IPS-18c (cell line): ENCODE results near the gene STRN4.
"Not testable (repeated sequence)": the region's sequence is repeated elsewhere in the genome, so short reads cannot be mapped to it uniquely, and the experiment has no call there.

Experiments used
- H3K4me3 ChIP-seq: 2 replicates; pipeline ENCODE4 v1.7.0; 2013; ENCODE audit warnings: low read depth, mild to moderate bottlenecking, low read length, moderate library complexity; ENCODE audit not compliant: insufficient read depth
- H3K9me3 ChIP-seq: one replicate; pipeline ENCODE4 v1.6.1; 2013; ENCODE audit warnings: mild to moderate bottlenecking, low read length, moderate library complexity; ENCODE audit not compliant: control insufficient read depth, insufficient read depth

Gene STRN4

DNA sequence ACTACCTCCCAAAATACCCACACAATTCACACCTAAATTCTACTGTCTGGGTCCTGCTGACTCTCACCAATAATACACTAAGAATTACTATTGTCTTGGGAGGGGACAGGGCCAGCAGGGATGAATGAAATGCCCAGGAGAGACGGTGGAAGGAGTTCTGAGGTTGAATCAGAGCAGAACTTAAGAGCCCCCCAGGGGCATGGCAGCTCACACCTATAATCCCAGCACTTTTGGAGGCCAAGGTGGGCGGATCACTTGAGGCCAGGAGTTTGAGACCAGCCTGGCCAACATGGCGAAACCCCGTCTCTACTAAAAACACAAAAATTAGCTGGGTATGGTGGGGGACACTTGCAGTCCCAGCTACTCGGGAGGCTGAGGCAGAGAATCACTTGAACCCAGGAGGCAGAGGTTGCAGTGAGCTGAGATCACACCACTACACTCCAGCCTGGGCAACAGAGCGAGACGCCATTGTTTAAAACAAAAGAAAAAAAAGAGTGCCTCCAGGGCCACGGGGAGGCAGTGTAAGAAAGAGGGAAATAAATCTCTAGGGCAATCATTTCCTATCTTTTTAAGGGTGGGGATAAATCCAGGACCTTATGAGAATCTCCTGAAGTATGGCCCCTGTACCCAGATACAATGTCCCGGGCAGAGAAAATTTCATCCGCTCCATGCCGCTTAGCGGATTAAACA lies 31.9 kb upstream of the STRN4 start:
- H3K9me3 ChIP-seq, H3K4me3 ChIP-seq: not testable (repeated sequence)

GRCh38 chr19:46776927-46777911 lies 31.0 kb upstream of the STRN4 start:
- no peak overlapping the region for H3K4me3 ChIP-seq
- H3K9me3 ChIP-seq: peaks cover 2% of the 10 kb centered on the region

GRCh38 chr19:46775642-46776258 lies 29.5 kb upstream of the STRN4 start:
- Histone ChIP-seq H3K9me3 (peaks cover 2% of the 10 kb centered on the region), H3K4me3 (no peak overlapping the region)

DNA sequence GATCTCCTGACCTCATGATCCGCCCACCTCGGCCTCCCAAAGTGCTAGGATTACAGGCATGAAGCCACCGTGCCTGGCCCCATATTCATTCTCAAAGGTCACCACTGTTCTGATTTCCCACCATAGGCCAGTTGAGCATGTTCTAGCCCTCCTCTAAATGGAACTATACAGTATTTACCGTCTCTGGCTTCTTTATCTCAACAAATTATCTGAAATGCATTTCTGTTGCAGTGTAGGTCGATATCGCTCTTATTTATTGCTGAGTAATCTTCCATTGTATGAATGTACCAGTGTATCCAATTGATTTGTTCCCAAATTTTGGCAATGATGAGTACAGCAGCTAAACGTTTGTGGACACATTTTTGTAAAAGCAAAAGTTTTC lies 26.8 kb upstream of the STRN4 start:
- no peak overlapping the region for H3K4me3 ChIP-seq

GRCh38 chr19:46772170-46773017 lies 26.1 kb upstream of the STRN4 start:
- H3K4me3 ChIP-seq: no peak overlapping the region
- H3K9me3 ChIP-seq: no peaks in the 10 kb centered on the region

More for the DNA sequence above, 26.8 kb upstream of the STRN4 start:
- no peaks in the 10 kb centered on the region for H3K9me3 ChIP-seq

GRCh38 chr19:46768746-46769145 lies 22.5 kb upstream of the STRN4 start:
- H3K4me3 ChIP-seq, H3K9me3 ChIP-seq: not testable (repeated sequence)

- no peaks in the 10 kb centered on the region for H3K9me3 ChIP-seq
- H3K4me3 ChIP-seq: no peak overlapping the region
Observed at GRCh38 chr19:46766569-46767317, 20.5 kb upstream of the STRN4 start.

DNA sequence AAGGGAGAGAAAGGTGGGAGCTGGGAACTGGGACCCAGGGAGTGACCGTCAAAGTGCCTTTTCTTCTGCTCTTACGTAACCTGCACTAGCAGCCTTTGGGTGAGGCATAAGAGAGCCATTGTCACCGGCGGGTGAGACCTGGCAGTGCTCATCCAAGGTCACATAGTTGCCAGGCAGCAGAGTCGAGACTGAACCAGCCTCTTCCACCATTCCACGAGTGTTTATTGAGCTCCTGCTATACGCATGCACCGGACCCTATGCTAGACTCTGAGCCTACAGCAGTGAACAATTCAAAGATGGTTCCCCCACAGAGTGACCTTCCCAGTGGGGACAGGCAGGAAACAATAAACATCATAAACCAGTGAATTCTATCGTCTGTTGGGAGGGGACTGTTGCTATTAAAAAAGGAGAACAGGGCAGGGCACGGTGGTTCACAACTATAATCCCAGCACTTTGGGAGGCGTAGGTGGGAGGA lies 18.6 kb upstream of the STRN4 start:
- Histone ChIP-seq H3K9me3 (no peaks in the 10 kb centered on the region), H3K4me3 (no peak overlapping the region)

- no peak overlapping the region for H3K4me3 ChIP-seq
- no peaks in the 10 kb centered on the region for H3K9me3 ChIP-seq
Observed at GRCh38 chr19:46762245-46762890, 16.1 kb upstream of the STRN4 start.

GRCh38 chr19:46761418-46761831 lies 15.2 kb upstream of the STRN4 start:
- no peak overlapping the region for H3K4me3 ChIP-seq

DNA sequence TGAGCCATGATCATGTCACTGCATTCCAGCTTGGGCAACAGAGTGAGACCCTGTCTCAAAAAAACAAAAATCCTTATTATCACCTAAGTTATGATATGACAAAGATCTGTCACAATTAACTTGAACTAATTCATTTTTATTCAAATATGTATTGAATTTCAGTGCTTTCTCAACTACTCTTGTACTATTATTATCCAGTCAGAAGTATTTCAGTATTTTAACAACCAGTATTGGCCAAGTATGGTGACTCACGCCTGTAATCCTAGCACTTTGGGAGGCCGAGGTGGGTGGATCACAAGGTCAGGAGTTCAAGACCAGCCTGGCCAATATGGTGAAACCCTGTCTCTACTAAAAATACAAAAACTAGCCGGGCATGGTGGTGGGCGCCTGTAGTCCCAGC lies 14.6 kb upstream of the STRN4 start:
- not testable (repeated sequence) for H3K4me3 ChIP-seq

More at GRCh38 chr19:46761418-46761831, 15.2 kb upstream of the STRN4 start:
- H3K9me3 ChIP-seq: no peaks in the 10 kb centered on the region

GRCh38 chr19:46760363-46760762 lies 14.1 kb upstream of the STRN4 start:
- H3K4me3 ChIP-seq: no peak overlapping the region
- no peaks in the 10 kb centered on the region for H3K9me3 ChIP-seq

More for the DNA sequence above, 14.6 kb upstream of the STRN4 start:
- H3K9me3 ChIP-seq: not testable (repeated sequence)

DNA sequence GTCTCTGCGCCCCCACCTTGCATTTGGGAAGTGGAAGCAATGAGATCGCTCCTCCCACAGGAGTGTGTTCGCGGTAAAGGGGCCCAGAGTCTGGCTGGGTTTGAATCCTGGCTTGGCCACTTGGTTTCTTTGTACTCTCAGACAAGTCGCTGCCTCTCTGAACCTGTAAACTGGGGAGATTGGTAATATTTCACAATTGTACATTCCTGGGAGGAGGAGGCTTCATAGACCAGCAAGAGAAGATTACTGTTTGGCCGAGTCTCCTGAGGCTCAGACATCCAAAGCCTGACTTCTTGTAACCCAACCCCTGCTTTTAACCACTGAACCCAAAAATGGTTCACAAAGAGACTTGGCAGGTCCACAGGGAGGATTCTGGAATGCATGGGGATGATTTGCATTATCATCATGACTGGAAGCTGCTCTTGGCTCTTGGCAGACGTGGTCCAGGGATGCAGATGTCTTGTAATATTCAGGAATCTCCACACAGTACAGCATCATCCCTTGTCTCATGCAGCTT lies 13.6 kb upstream of the STRN4 start:
- H3K4me3 ChIP-seq: no peak overlapping the region
- H3K9me3 ChIP-seq: no peaks in the 10 kb centered on the region

DNA sequence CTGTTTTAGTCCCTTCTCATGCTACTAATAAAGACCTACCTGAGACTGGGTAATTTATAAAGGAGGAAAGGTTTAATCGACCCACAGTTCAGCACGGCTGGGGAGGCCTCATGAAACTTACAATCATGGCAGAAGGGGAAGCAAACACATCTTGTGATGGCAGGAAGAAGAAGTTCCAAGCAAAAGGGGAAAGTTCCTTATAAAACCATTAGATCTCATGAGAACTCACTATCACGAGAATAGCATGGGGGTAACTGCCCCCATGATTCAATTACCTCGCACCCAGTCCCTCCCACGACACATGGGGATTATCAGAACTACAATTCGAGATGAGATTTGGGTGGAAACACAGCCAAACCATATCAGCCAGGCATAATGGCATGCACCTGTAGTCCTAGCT lies 13.0 kb upstream of the STRN4 start:
- H3K4me3 ChIP-seq: no peak overlapping the region
- H3K9me3 ChIP-seq: no peaks in the 10 kb centered on the region

DNA sequence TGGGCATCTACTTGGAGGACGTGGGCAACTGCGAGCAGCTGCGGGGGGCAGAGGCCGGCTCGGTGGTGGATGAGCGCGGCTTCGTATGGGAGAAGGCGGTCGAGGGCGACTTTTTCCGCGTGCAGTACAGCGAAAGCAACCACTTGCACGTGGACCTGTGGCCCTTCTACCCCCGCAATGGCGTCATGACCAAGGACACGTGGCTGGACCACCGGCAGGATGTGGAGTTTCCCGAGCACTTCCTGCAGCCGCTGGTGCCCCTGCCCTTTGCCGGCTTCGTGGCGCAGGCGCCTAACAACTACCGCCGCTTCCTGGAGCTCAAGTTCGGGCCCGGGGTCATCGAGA lies 10.3 kb upstream of the STRN4 start:
- Histone ChIP-seq H3K4me3 (no peak overlapping the region), H3K9me3 (no peaks in the 10 kb centered on the region)
